MCF 10A (cell line): ENCODE results near the gene ETNK1. TPM values are rescaled to one million over a fixed set of nuclear protein-coding genes. Genes with fewer than 3 reads are reported as not detected.

Source experiments
- BruUV-seq: library from RNA; stranded (reverse); fragments of 400-500 nt; replicated peaks from 2 replicates; lab custom pipeline; 2021; lab: Mats Ljungman, UMichigan
- CTCF ChIA-PET: fragments of 300-600 bp; sonication (Branson Sonifier 250); formaldehyde crosslinking; extraction: SDS; loops from one replicate; lab custom pipeline; 2021; ENCODE audit warnings: antibody characterized with exemption, inconsistent platforms; lab: Yijun Ruan, JAX
- POLR2A ChIA-PET: fragments of 300-600, 350-650 bp; sonication (Branson Sonifier 250); formaldehyde crosslinking; extraction: SDS; loops from one replicate; lab custom pipeline; 2020; ENCODE audit warnings: antibody characterized with exemption, inconsistent platforms; lab: Yijun Ruan, JAX
- DNase-seq: peaks from one replicate; pipeline ENCODE4 v3.0.0-alpha.2; 2018; ENCODE audit not compliant: unreplicated experiment
- H3K27ac Mint-ChIP-seq: one replicate; pipeline ENCODE4 v1.8.0; 2022; ENCODE audit warnings: mild to moderate bottlenecking, low read depth, mixed read lengths; ENCODE audit not compliant: unreplicated experiment
- H3K27me3 Mint-ChIP-seq: one replicate; pipeline ENCODE4 v1.8.0; 2022; ENCODE audit warnings: mixed read lengths; ENCODE audit not compliant: insufficient read depth, unreplicated experiment
- H3K36me3 Mint-ChIP-seq: one replicate; pipeline ENCODE4 v1.8.0; 2022; ENCODE audit warnings: mild to moderate bottlenecking, moderate library complexity, mixed read lengths; ENCODE audit not compliant: insufficient read depth, unreplicated experiment
- H3K4me1 Mint-ChIP-seq: one replicate; pipeline ENCODE4 v1.8.0; 2022; ENCODE audit warnings: mixed read lengths; ENCODE audit not compliant: insufficient read depth, unreplicated experiment
- H3K4me3 Mint-ChIP-seq: one replicate; pipeline ENCODE4 v1.8.0; 2022; ENCODE audit warnings: mild to moderate bottlenecking, moderate library complexity, mixed read lengths; ENCODE audit not compliant: unreplicated experiment
- H3K9me3 Mint-ChIP-seq: one replicate; pipeline ENCODE4 v1.8.0; 2022; ENCODE audit warnings: mixed read lengths; ENCODE audit not compliant: unreplicated experiment
- intact Hi-C: fragments of 100-400 bp; cut with micrococcal nuclease; formaldehyde crosslinking; loops from 2 replicates; pipeline ENCODE4 v1.14.1; 2022
- total RNA-seq: library from RNA; stranded (reverse); gene quantifications from 2 replicates; pipeline ENCODE4 v1.2.3, GENCODE V29; 2022
- TF ChIP-seq, protein P1 (sequence below): fragments of 200-600 bp; IDR thresholded peaks from one replicate; pipeline ENCODE4 v1.8.0; 2022; ENCODE audit warnings: antibody characterized with exemption, mild to moderate bottlenecking; ENCODE audit not compliant: unreplicated experiment

Gene ETNK1
- total RNA-seq, 1 experiment from 2014 or later, result 38.3 TPM

DNA sequence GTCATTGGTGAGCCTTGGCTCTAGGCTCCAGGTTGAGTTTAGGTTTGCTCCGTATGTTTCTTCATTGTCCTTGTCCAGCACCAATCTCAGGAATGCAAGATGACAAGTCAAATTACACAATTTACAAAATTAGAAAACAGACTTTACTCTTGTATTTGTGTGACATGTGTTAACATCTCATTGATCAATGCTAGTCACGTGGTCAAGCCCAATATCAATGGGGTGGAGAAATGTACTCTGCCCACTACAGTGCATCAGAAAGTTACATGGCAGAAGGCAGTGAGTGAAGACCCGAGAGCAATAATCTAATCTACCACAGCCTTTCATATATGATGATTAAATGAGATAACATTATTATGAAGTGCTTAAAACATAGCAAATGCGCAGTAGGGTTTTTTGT, 94.8 kb downstream of the ETNK1 start:
- no TSS peak for BruUV-seq
- intact Hi-C loops, result no loop called here
- no peak overlapping the region for H3K4me3 Mint-ChIP-seq
- ChIA-PET POLR2A (interaction anchor here (1.4 kb wide), 1 partner anchor 9 kb away, joined by 3 read pairs; no protein-coding TSS in a partner anchor), CTCF (no interaction called here)
- no peaks in the 10 kb centered on the region for H3K36me3 Mint-ChIP-seq
- no peak for DNase-seq
- no peak overlapping the region for H3K27ac Mint-ChIP-seq
- H3K4me1 Mint-ChIP-seq, result no peaks in the 10 kb centered on the region
- TF ChIP-seq, protein P1, sequence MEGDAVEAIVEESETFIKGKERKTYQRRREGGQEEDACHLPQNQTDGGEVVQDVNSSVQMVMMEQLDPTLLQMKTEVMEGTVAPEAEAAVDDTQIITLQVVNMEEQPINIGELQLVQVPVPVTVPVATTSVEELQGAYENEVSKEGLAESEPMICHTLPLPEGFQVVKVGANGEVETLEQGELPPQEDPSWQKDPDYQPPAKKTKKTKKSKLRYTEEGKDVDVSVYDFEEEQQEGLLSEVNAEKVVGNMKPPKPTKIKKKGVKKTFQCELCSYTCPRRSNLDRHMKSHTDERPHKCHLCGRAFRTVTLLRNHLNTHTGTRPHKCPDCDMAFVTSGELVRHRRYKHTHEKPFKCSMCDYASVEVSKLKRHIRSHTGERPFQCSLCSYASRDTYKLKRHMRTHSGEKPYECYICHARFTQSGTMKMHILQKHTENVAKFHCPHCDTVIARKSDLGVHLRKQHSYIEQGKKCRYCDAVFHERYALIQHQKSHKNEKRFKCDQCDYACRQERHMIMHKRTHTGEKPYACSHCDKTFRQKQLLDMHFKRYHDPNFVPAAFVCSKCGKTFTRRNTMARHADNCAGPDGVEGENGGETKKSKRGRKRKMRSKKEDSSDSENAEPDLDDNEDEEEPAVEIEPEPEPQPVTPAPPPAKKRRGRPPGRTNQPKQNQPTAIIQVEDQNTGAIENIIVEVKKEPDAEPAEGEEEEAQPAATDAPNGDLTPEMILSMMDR, result no peak
- no peaks in the 10 kb centered on the region for H3K9me3 Mint-ChIP-seq
- peaks cover 44% of the 10 kb centered on the region for H3K27me3 Mint-ChIP-seq

- Mint-ChIP-seq H3K27me3 (peaks cover 33% of the 10 kb centered on the region), H3K4me3 (no peak overlapping the region), H3K27ac (no peak overlapping the region), H3K36me3 (no peaks in the 10 kb centered on the region), H3K4me1 (no peaks in the 10 kb centered on the region), H3K9me3 (no peaks in the 10 kb centered on the region)
- ChIA-PET POLR2A (no interaction called here), CTCF (no interaction called here)
- no peak for DNase-seq
- TF ChIP-seq, protein P1, result no peak
- BruUV-seq, result no TSS peak
- intact Hi-C loops, result no loop called here
These were observed 97.1 kb downstream of the ETNK1 start for GRCh38 chr12:22722081-22722480.

DNA sequence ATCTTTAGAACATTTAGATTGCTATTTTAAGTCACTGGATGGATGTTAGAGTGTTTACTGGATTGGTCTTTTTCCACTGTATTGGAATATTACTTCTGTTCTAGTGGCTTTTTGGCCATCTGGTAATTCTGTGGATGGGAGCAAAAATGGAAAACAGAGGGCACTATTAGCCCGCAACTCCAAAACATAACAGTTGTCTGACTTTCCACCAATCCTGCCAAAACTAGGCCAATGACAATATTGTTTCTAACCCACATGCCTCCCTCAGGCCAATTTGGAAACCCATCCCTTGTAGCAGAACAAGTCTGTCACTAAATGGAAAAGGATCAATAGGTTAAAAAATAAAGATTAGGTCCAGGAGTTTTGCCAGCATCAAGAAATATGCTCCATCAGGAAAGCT, 97.8 kb downstream of the ETNK1 start:
- Mint-ChIP-seq H3K27me3 (peaks cover 31% of the 10 kb centered on the region), H3K4me1 (no peaks in the 10 kb centered on the region), H3K9me3 (no peaks in the 10 kb centered on the region), H3K27ac (no peak overlapping the region), H3K36me3 (no peaks in the 10 kb centered on the region), H3K4me3 (no peak overlapping the region)
- intact Hi-C loops, result no loop called here
- TF ChIP-seq, protein P1, result no peak
- ChIA-PET CTCF (no interaction called here), POLR2A (no interaction called here)
- BruUV-seq, result no TSS peak
- DNase-seq, result no peak

GRCh38 chr12:22728987-22729386, 104.0 kb downstream of the ETNK1 start:
- Mint-ChIP-seq H3K4me3 (no peak overlapping the region), H3K36me3 (no peaks in the 10 kb centered on the region), H3K4me1 (no peaks in the 10 kb centered on the region), H3K9me3 (no peaks in the 10 kb centered on the region), H3K27ac (no peak overlapping the region), H3K27me3 (peaks cover 18% of the 10 kb centered on the region)
- BruUV-seq, result no TSS peak
- CTCF ChIA-PET, result no interaction called here
- no peak for DNase-seq
- POLR2A ChIA-PET, result no interaction called here
- TF ChIP-seq, protein P1, result no peak
- intact Hi-C loops, result no loop called here
